CD4-positive, alpha-beta memory T cell (primary cell): ENCODE measurements around the gene CMTM8. TPM values are rescaled to one million over a fixed set of nuclear protein-coding genes. Genes with fewer than 3 reads are reported as not detected.
A peak's percentile ranks its signal among the peaks of the same experiment; 100 is the strongest.

Experiments used
- CTCF ChIA-PET: fragments of 350-600 bp; sonication (Branson Sonifier 250); formaldehyde crosslinking; loops from one replicate; lab custom pipeline; 2021; ENCODE audit warnings: inconsistent platforms; ENCODE audit not compliant: partially characterized antibody; lab: Charles Lee
- POLR2A ChIA-PET: fragments of 350-600 bp; sonication (Branson Sonifier 250); formaldehyde crosslinking; loops from one replicate; lab custom pipeline; 2021; ENCODE audit not compliant: partially characterized antibody; lab: Charles Lee
- DNase-seq, 5 donors: peaks; one replicate each; pipeline versions ENCODE4 v3.0.0 to v3.0.0-alpha.2; 2020 to 2022; ENCODE audit warnings: mixed read lengths in 1 of 5
- H3K27ac ChIP-seq: one replicate; pipeline ENCODE4 v1.7.0; 2013; ENCODE audit warnings: low read depth, low read length
- H3K27me3 ChIP-seq: 2 replicates; pipeline ENCODE4 v1.7.0; 2013; ENCODE audit warnings: mild to moderate bottlenecking, low read length, moderate library complexity; ENCODE audit not compliant: insufficient read depth
- H3K36me3 ChIP-seq: 2 replicates; pipeline ENCODE4 v1.7.0; 2013; ENCODE audit warnings: mild to moderate bottlenecking, low read length, moderate library complexity; ENCODE audit not compliant: insufficient read depth
- H3K4me1 ChIP-seq: 2 replicates; pipeline ENCODE4 v1.7.0; 2013; ENCODE audit warnings: mild to moderate bottlenecking, low read length, moderate library complexity; ENCODE audit not compliant: insufficient read depth
- H3K4me3 ChIP-seq, 2 donors: one replicate each; pipeline ENCODE4 v1.7.0; 2013; ENCODE audit warnings: low read length in 2 of 2, mild to moderate bottlenecking in 1 of 2
- H3K9me3 ChIP-seq, 2 donors: one replicate each; pipeline ENCODE4 v1.7.0; 2013; ENCODE audit warnings: low read length in 2 of 2, control low read depth in 1 of 2; ENCODE audit not compliant: control insufficient read depth in 1 of 2
- H3K27ac Mint-ChIP-seq, 7 donors: one replicate each; pipeline ENCODE4 v1.8.0; 2020 to 2021; ENCODE audit warnings: mixed read lengths in 7 of 7, mild to moderate bottlenecking in 6 of 7, inconsistent platforms in 3 of 7, moderate library complexity in 3 of 7
- H3K27me3 Mint-ChIP-seq, 2 donors: one replicate each; pipeline ENCODE4 v1.8.0; 2020 to 2021; ENCODE audit warnings: mixed read lengths in 2 of 2
- H3K36me3 Mint-ChIP-seq, 2 donors: one replicate each; pipeline ENCODE4 v1.8.0; 2020 to 2021; ENCODE audit warnings: mixed read lengths in 2 of 2, inconsistent platforms in 1 of 2, mild to moderate bottlenecking in 1 of 2
- H3K4me1 Mint-ChIP-seq, 4 donors: one replicate each; pipeline ENCODE4 v1.8.0; 2020 to 2021; ENCODE audit warnings: mixed read lengths in 4 of 4, mild to moderate bottlenecking in 1 of 4
- H3K4me3 Mint-ChIP-seq, 8 donors: one replicate each; pipeline ENCODE4 v1.8.0; 2020 to 2021; ENCODE audit warnings: mixed read lengths in 8 of 8, mild to moderate bottlenecking in 7 of 8, moderate library complexity in 6 of 8, inconsistent platforms in 3 of 8
- H3K9me3 Mint-ChIP-seq, 8 donors: one replicate each; pipeline ENCODE4 v1.8.0; 2020 to 2021; ENCODE audit warnings: mixed read lengths in 8 of 8, mild to moderate bottlenecking in 5 of 8, inconsistent platforms in 3 of 8, moderate library complexity in 1 of 8
- intact Hi-C: fragments of 100-400 bp; cut with micrococcal nuclease; formaldehyde crosslinking; loops from one replicate; pipeline ENCODE4 v1.15.1; 2023
- polyA plus RNA-seq, 2 donors: library from polyadenylated mRNA; unstranded; fragments of 300-500 nt; fragmentation: Illumina TruSeq; gene quantifications; one replicate each; pipeline ENCODE4 v1.2.3, GENCODE V29; 2021
- total RNA-seq, 2 experiments: library from RNA; stranded (reverse); gene quantifications; one replicate each; pipeline ENCODE4 v1.2.3, GENCODE V29; 2021

Gene CMTM8
- total and polyA plus RNA-seq, 4 experiments from 2014 or later, result 11.9 to 17.8 (median 14.8) TPM

DNA sequence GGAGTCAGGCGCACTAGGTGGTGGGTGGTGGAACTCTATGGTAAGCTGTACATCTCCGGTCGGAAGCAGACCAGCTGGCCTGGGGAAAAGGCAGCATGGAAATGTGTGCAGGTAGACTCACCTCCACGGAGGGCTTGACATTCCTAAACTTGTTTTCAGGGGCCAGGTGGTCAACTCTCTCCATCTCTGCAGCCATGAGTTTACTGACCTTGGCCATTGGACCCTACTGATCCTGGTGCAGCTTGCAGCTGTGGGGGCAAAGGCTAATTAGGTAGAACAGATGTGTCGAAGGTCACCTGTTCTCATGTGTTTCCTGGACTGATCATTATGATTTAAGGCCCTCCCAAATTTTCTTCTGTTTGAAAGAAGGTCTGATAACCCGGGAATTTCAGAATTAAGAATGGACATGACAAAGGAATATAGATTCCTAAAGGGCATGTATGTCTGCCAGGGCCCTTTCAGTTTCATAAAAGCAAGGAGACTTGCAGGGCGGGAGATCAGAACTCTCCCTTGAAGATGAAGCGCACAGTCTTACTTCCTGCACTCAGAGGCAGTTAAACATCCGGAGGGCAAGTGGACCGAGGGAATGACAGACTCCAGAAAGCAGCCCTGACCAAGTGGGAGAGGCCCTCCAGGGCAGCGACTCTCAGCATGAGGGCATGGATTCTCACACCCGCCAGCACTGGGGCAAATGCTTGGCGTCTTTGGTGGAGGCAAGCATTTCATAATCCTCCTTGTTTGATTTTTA lies 97.1 kb downstream of the CMTM8 start:
- H3K4me1 Mint-ChIP-seq, result peaks cover 36 to 58% (median 52%) of the 10 kb centered on the region in 4 donors

DNA sequence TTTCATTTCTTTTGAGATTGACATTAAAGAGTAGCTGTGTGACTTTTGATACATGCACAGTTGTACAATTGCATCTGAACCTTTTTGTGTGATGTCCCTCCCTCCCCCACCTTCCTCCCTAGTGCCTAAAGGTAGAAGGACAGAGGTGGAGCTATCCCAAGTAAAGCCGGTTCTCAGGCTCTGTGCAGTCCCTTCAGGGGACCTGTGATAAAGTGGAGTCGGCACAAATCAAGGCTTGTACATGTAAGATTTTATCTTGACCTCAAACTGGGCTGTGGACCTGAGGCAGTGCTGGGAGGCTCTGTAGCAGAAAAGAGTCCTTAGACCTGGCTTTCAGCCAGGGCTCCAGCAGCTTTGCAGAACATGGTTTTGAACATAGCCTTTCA lies 97.6 kb downstream of the CMTM8 start:
- Histone ChIP-seq H3K4me3 (no peak overlapping the region), H3K4me1 (peaks cover 45% of the 10 kb centered on the region), H3K36me3 (no peaks in the 10 kb centered on the region), H3K27ac (no peak overlapping the region), H3K27me3 (no peaks in the 10 kb centered on the region), H3K9me3 (no peaks in the 10 kb centered on the region)
- Mint-ChIP-seq H3K9me3 (no peaks in the 10 kb centered on the region), H3K27ac (peak overlapping the region in 5 of 7 donors; percentile 76 to 96 (median 82)), H3K4me1 (peaks cover 33 to 54% (median 47%) of the 10 kb centered on the region in 4 donors), H3K36me3 (peaks cover 0 to 5% of the 10 kb centered on the region in 2 donors), H3K27me3 (no peaks in the 10 kb centered on the region), H3K4me3 (peak overlapping the region in 6 of 8 donors; percentile 37 to 80 (median 69))
- intact Hi-C loops, result loop anchor here (5.0 kb wide), 1 partner anchor 56 kb away; the partner anchor contains the start of gene CMTM7
- no peak for DNase-seq
- ChIA-PET CTCF (interaction anchor here (0.6 to 14.1 kb wide), 14 partner anchors 10 to 165 kb away, joined by 3 to 382 read pairs (median 15); no protein-coding TSS in a partner anchor), POLR2A (interaction anchor here (0.8 to 11.0 kb wide), 4 partner anchors 29 to 96 kb away, joined by 3 to 81 read pairs (median 22); no protein-coding TSS in a partner anchor)

More for the DNA sequence above, 97.1 kb downstream of the CMTM8 start:
- DNase-seq, result peak; percentile 6 to 36 (median 19)
- Histone ChIP-seq H3K36me3 (no peaks in the 10 kb centered on the region), H3K9me3 (no peaks in the 10 kb centered on the region), H3K27me3 (no peaks in the 10 kb centered on the region), H3K27ac (peak overlapping the region; percentile 24), H3K4me3 (peak overlapping the region; percentile 8 to 18), H3K4me1 (peaks cover 45% of the 10 kb centered on the region)
- Mint-ChIP-seq H3K36me3 (peaks cover 0 to 5% of the 10 kb centered on the region in 2 donors), H3K27me3 (no peaks in the 10 kb centered on the region), H3K27ac (peak overlapping the region; percentile 13 to 96 (median 76)), H3K4me3 (peak overlapping the region in 7 of 8 donors; percentile 37 to 80 (median 66)), H3K9me3 (no peaks in the 10 kb centered on the region)
- POLR2A ChIA-PET, result interaction anchor here (0.7 to 11.0 kb wide), 10 partner anchors 12 to 97 kb away, joined by 3 to 81 read pairs (median 6); partner anchors contain the start of gene CMTM8
- CTCF ChIA-PET, result interaction anchor here (0.6 to 14.1 kb wide), 21 partner anchors 10 to 165 kb away, joined by 3 to 382 read pairs (median 5); no protein-coding TSS in a partner anchor
- intact Hi-C loops, result loop anchor here (5.0 kb wide), 1 partner anchor 57 kb away; the partner anchor contains the start of gene CMTM7

DNA sequence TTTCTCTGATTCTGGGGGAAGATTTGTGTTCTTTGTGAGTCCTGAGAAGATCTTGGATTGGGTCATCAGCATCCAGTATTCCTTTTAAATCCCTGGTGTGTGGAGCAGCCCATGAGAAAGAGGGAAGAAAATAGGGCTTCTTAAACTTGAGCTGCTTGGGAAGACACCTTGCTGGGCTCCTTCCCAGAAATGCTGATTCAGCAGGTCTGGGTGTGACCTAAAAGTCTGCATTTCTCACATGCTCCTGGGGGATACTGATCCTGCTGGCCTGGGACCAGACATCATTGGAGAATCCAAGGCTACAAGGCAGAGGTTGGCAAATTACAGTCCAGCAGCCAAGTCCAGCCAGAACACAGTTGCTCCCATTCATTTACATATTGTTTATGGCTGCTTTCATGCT lies 99.0 kb downstream of the CMTM8 start:
- intact Hi-C loops, result loop anchor here (5.0 kb wide), 1 partner anchor 55 kb away; the partner anchor contains the start of gene CMTM7
- POLR2A ChIA-PET, result interaction anchor here (0.6 to 11.0 kb wide), 2 partner anchors 36 to 40 kb away, joined by 6 to 81 read pairs; no protein-coding TSS in a partner anchor

DNA sequence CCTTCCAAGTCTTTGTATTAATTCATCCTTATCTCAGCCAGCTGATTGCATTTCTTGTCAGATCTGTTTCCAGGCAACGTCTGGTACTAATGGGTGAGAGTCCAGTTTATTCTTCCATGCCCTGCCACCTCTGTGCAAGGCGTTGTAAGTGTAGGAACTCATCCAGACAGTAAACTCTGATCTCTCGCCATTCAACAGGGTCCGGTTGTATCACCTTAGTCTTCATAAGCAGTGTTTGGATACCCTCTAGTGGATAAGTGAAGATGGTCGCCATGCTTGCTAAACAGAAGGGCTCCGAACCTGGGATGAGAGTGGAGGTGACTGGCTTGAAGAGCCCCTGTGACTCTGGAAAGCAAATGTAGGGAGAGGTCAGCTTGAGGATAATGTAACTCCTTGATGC lies 101.6 kb downstream of the CMTM8 start:
- peaks cover 24% of the 10 kb centered on the region for H3K4me1 ChIP-seq
- DNase-seq, result peak; percentile 41 to 55 (median 49)
- H3K27me3 ChIP-seq, result no peaks in the 10 kb centered on the region
- no peaks in the 10 kb centered on the region for H3K36me3 ChIP-seq
- Mint-ChIP-seq H3K4me3 (no peak overlapping the region), H3K9me3 (no peaks in the 10 kb centered on the region), H3K36me3 (peaks cover 0 to 5% of the 10 kb centered on the region in 2 donors), H3K4me1 (peaks cover 21 to 27% (median 24%) of the 10 kb centered on the region in 4 donors), H3K27me3 (no peaks in the 10 kb centered on the region), H3K27ac (no peak overlapping the region)
- H3K27ac ChIP-seq, result no peak overlapping the region
- ChIA-PET POLR2A (interaction anchor here (1.4 to 11.0 kb wide), 2 partner anchors 42 to 163 kb away, joined by 4 to 81 read pairs; no protein-coding TSS in a partner anchor), CTCF (interaction anchor here (0.7 to 14.1 kb wide), 7 partner anchors 11 to 162 kb away, joined by 3 to 382 read pairs (median 5); no protein-coding TSS in a partner anchor)
- no peak overlapping the region for H3K4me3 ChIP-seq
- H3K9me3 ChIP-seq, result no peaks in the 10 kb centered on the region
- intact Hi-C loops, result loop anchor here (1.0 to 2.0 kb wide), 3 partner anchors 44 to 321 kb away; no protein-coding TSS in a partner anchor

More for the DNA sequence above, 99.0 kb downstream of the CMTM8 start:
- no peaks in the 10 kb centered on the region for H3K27me3 Mint-ChIP-seq
- no peak for DNase-seq
- H3K4me1 ChIP-seq, result peaks cover 33% of the 10 kb centered on the region
- no peaks in the 10 kb centered on the region for H3K27me3 ChIP-seq
- H3K36me3 ChIP-seq, result no peaks in the 10 kb centered on the region
- no peaks in the 10 kb centered on the region for H3K9me3 ChIP-seq
- no peak overlapping the region for H3K4me3 ChIP-seq
- no peak overlapping the region for H3K27ac ChIP-seq
- H3K27ac Mint-ChIP-seq, result peak overlapping the region in 3 of 7 donors; percentile 30 to 69 (median 68)
- peaks cover 26 to 42% (median 37%) of the 10 kb centered on the region in 4 donors for H3K4me1 Mint-ChIP-seq
- H3K36me3 Mint-ChIP-seq, result peaks cover 0 to 5% of the 10 kb centered on the region in 2 donors
- H3K4me3 Mint-ChIP-seq, result no peak overlapping the region
- CTCF ChIA-PET, result interaction anchor here (0.7 to 14.1 kb wide), 8 partner anchors 8 to 160 kb away, joined by 3 to 382 read pairs (median 16); partner anchors contain the start of gene CMTM8
- H3K9me3 Mint-ChIP-seq, result no peaks in the 10 kb centered on the region

DNA sequence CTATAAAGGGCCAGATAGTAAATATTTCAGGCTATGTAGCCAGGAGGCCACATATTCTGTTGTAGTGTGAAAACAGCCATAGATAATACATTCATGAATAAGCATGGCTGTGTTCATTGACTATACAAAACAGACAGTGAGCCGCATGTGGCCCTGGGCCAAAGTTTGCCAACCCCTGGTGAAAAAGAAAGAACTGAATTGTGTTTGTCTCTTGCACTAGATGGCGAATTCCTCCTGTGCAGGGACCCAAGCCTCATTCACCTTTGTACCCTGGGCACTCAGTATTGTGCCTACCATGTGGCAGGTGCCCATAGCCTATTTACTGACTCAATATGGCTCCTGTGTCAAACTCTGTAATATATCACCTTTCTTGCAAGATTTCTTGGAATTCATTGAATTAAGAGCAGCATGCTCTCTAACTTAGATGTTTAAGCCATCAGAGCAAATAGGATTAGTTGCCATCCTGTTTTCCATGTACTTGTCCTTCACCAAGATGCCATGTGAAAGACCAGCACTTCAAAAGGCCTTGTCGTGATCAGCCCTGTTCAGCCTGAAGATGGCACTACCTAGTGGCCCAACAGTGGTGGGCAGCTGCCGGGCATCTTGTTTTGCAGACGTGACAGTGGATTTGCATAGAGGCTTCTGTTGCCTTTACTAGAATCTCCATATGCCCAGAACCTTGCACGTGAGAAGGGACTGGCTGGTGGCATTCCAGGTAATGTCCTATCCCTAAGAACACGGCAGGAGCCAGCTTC lies 102.3 kb downstream of the CMTM8 start:
- no peaks in the 10 kb centered on the region for H3K27me3 ChIP-seq
- no peaks in the 10 kb centered on the region for H3K9me3 ChIP-seq
- H3K27me3 Mint-ChIP-seq, result no peaks in the 10 kb centered on the region
- ChIA-PET POLR2A (no interaction called here), CTCF (interaction anchor here (0.7 to 7.2 kb wide), 5 partner anchors 9 to 164 kb away, joined by 3 to 86 read pairs (median 3); no protein-coding TSS in a partner anchor)
- no peak for DNase-seq
- peaks cover 0 to 5% of the 10 kb centered on the region in 2 donors for H3K36me3 Mint-ChIP-seq
- no peak overlapping the region for H3K27ac ChIP-seq
- no peak overlapping the region for H3K4me3 ChIP-seq
- no peak overlapping the region for H3K27ac Mint-ChIP-seq
- no peaks in the 10 kb centered on the region for H3K36me3 ChIP-seq
- no peak overlapping the region for H3K4me3 Mint-ChIP-seq
- intact Hi-C loops, result loop anchor here (1.0 to 2.0 kb wide), 3 partner anchors 44 to 322 kb away; no protein-coding TSS in a partner anchor
- peaks cover 14 to 19% (median 16%) of the 10 kb centered on the region in 4 donors for H3K4me1 Mint-ChIP-seq
- peaks cover 17% of the 10 kb centered on the region for H3K4me1 ChIP-seq
- H3K9me3 Mint-ChIP-seq, result no peaks in the 10 kb centered on the region

DNA sequence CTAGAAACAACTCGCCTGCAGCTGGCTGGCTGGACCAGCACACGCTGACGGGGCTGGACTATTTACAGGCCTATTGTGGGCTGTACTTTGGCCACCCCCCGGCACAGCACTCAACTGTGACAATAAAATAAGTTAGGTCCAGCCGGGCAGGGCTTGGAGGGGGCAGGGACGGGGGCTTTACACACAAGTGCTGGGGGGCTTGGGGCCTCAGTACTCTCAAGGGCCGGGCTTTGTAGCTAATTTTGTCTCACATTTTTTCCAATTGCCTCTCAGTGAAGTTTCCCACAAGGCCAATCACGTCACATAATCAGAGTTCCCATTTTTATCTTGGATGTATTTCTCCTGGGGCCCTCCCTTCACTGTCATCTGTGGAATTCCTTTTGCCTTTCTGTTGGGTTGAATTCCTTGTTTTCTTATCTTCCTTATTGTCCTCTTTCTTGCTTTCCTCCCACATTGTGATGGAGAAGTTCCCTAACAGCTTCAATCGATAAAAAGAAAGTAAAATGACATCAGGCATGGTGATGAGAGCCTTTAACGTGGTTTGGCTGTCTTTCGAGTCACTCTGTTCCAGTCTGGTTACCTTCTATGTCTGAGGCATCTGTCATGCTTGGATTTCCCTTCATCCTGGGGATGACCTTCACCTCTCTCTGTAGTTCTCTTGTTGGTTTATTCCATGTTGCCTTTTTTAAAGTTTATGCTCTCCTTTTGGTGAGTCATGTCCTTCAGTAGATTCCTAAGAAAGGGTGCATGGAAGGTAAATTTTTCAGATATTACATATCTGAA lies 109.1 kb downstream of the CMTM8 start:
- ChIA-PET CTCF (interaction anchor here (0.8 to 7.2 kb wide), 6 partner anchors 12 to 170 kb away, joined by 3 to 86 read pairs (median 5); no protein-coding TSS in a partner anchor), POLR2A (interaction anchor here (0.6 kb wide), 1 partner anchor 1590 kb away, joined by 4 read pairs; no protein-coding TSS in a partner anchor)
- Histone ChIP-seq H3K4me1 (no peaks in the 10 kb centered on the region), H3K36me3 (no peaks in the 10 kb centered on the region), H3K27ac (no peak overlapping the region), H3K4me3 (no peak overlapping the region), H3K9me3 (no peaks in the 10 kb centered on the region), H3K27me3 (no peaks in the 10 kb centered on the region)
- intact Hi-C loops, result no loop called here
- peak overlapping the region in 1 of 8 donors; percentile 36 for H3K4me3 Mint-ChIP-seq
- no peak for DNase-seq
- peak overlapping the region in 1 of 7 donors; percentile 43 for H3K27ac Mint-ChIP-seq
- H3K27me3 Mint-ChIP-seq, result no peaks in the 10 kb centered on the region
- no peaks in the 10 kb centered on the region for H3K9me3 Mint-ChIP-seq
- H3K36me3 Mint-ChIP-seq, result peaks cover 0 to 3% of the 10 kb centered on the region in 2 donors
- H3K4me1 Mint-ChIP-seq, result peaks cover 8 to 17% (median 12%) of the 10 kb centered on the region in 4 donors
